HepG2 (cell line): ENCODE results near the gene VPS52. TPM values are rescaled to one million over a fixed set of nuclear protein-coding genes. Genes with fewer than 3 reads are reported as not detected.

Experiments used
- ATAC-seq: fragments of 200-7000 bp; cut with Tn5 transposase; 3 replicates; pipeline ENCODE4 v1.9.1; 2020; ENCODE audit warnings: mild to moderate bottlenecking, moderate library complexity
- BruUV-seq: library from RNA; stranded (reverse); fragments of 400-500 nt; replicated peaks from 2 replicates; lab custom pipeline; 2021; lab: Mats Ljungman, UMichigan
- CTCF ChIA-PET: fragments of 300-600 bp; formaldehyde crosslinking; extraction: SDS; loops from one replicate; lab custom pipeline; 2021; ENCODE audit warnings: low total read pairs, inconsistent platforms, low intra/inter-chr PET ratio; lab: Yijun Ruan, JAX
- POLR2A ChIA-PET: fragments of 350-600 bp; sonication (Branson Sonifier 250); formaldehyde crosslinking; loops from one replicate; lab custom pipeline; 2020; ENCODE audit warnings: antibody characterized with exemption, inconsistent platforms; lab: Yijun Ruan, JAX
- DNase-seq: peaks from one replicate; pipeline ENCODE4 v3.0.0-alpha.2; 2015; ENCODE audit warnings: low spot score
- FAIRE-seq: peaks from 3 replicates; lab custom pipeline; 2011; peaks lifted over from hg19 to GRCh38; lab: Jason Lieb, UNC
- H2AFZ ChIP-seq: one replicate; pipeline ENCODE4 v1.6.1; 2011; ENCODE audit warnings: low read length, inconsistent platforms
- H3K27ac ChIP-seq: fragments of 300-600 bp; 3 replicates; pipeline ENCODE4 v1.8.0; 2011; ENCODE audit warnings: mixed run types, mild to moderate bottlenecking, mixed read lengths, low read length, inconsistent platforms; ENCODE audit not compliant: insufficient read depth; ENCODE audit errors: extremely low read length
- H3K27me3 ChIP-seq, 2 experiments: fragments of 200-600 bp in 1 of 2; 2 replicates in 1 of 2; 3 replicates in 1 of 2; pipeline versions ENCODE4 v1.6.0 to v1.8.0; 2011; ENCODE audit warnings: low read length in 2 of 2, mild to moderate bottlenecking in 2 of 2, moderate library complexity in 2 of 2, inconsistent platforms in 1 of 2; ENCODE audit not compliant: insufficient read depth in 2 of 2, control insufficient read depth in 1 of 2
- H3K36me3 ChIP-seq, 2 experiments: fragments of 200-600 bp in 1 of 2; replicated peaks in 1 of 2; 2 replicates in 1 of 2; 3 replicates in 1 of 2; pipeline versions ENCODE4 v1.5.1 to v1.8.0; 2011; ENCODE audit warnings: low read length in 2 of 2, inconsistent platforms in 1 of 2; ENCODE audit not compliant: insufficient read depth in 2 of 2, control insufficient read depth in 1 of 2
- H3K4me1 ChIP-seq: 2 replicates; pipeline ENCODE4 v1.5.1; 2012; ENCODE audit warnings: low read length, inconsistent platforms; ENCODE audit not compliant: insufficient read depth
- H3K4me2 ChIP-seq: 2 replicates; pipeline ENCODE4 v1.6.0; 2011; ENCODE audit warnings: low read depth, low read length, inconsistent platforms
- H3K4me3 ChIP-seq, 3 experiments: fragments of 200-600 bp in 1 of 3; sonication (generic), shearing (Covaris generic) in 1 of 3; replicated peaks in 1 of 3; 2 replicates each; pipeline ENCODE4 v1.5.1; 2011 to 2016; ENCODE audit warnings: low read length in 3 of 3, inconsistent platforms in 2 of 3, low read depth in 2 of 3, mild to moderate bottlenecking in 2 of 3, control low read depth in 1 of 3, mixed read lengths in 1 of 3; ENCODE audit not compliant: insufficient read depth in 1 of 3
- H3K79me2 ChIP-seq: one replicate; pipeline ENCODE4 v1.6.1; 2011; ENCODE audit warnings: low read length, inconsistent platforms; ENCODE audit not compliant: insufficient read depth
- H3K9ac ChIP-seq: 2 replicates; pipeline ENCODE4 v1.6.0; 2011; ENCODE audit warnings: mild to moderate bottlenecking, low read depth, low read length, inconsistent platforms; ENCODE audit not compliant: insufficient read depth
- H3K9me3 ChIP-seq: 2 replicates; pipeline ENCODE4 v1.5.1; 2012; ENCODE audit warnings: mild to moderate bottlenecking, low read length
- H4K20me1 ChIP-seq: 2 replicates; pipeline ENCODE4 v1.6.0; 2011; ENCODE audit warnings: inconsistent platforms, mild to moderate bottlenecking, low read length, moderate library complexity; ENCODE audit not compliant: insufficient read depth
- CC2D1A ChIP-seq: sonication (generic); formaldehyde crosslinking; IDR thresholded peaks from 2 replicates; pipeline ENCODE4 v1.8.1; 2023; ENCODE audit warnings: mild to moderate bottlenecking, missing genetic modification reagents
- CREB3 ChIP-seq: sonication (generic); formaldehyde crosslinking; IDR thresholded peaks from 2 replicates; pipeline ENCODE4 v1.5.0; 2020; ENCODE audit warnings: missing genetic modification reagents
- CREBL2 ChIP-seq: sonication (generic); formaldehyde crosslinking; IDR thresholded peaks from 2 replicates; pipeline ENCODE4 v1.8.1; 2023; ENCODE audit warnings: missing genetic modification reagents, mild to moderate bottlenecking, borderline replicate concordance
- DZIP1 ChIP-seq: sonication (generic); formaldehyde crosslinking; IDR thresholded peaks from 2 replicates; pipeline ENCODE4 v1.5.0; 2020; ENCODE audit warnings: mild to moderate bottlenecking, missing genetic modification reagents
- FOXO4 ChIP-seq: sonication (generic); formaldehyde crosslinking; conservative IDR thresholded peaks from 2 replicates; pipeline ENCODE4 v1.8.1; 2023; ENCODE audit warnings: missing genetic modification reagents
- HMGXB4 ChIP-seq, 2 experiments: sonication (generic) in 1 of 2; formaldehyde crosslinking in 1 of 2; IDR thresholded peaks; 2 replicates each; pipeline versions ENCODE4 v1.4.0 to v1.6.1; 2018 to 2020; ENCODE audit warnings: missing genetic modification reagents in 2 of 2, borderline replicate concordance in 1 of 2, low read depth in 1 of 2, mild to moderate bottlenecking in 1 of 2, missing biosample characterization in 1 of 2
- HOXA3 ChIP-seq: sonication (generic); formaldehyde crosslinking; IDR thresholded peaks from 2 replicates; pipeline ENCODE4 v1.5.0; 2020; ENCODE audit warnings: missing genetic modification reagents
- PHF20 ChIP-seq: sonication (generic); formaldehyde crosslinking; IDR thresholded peaks from 2 replicates; pipeline ENCODE4 v1.5.0; 2020; ENCODE audit warnings: mild to moderate bottlenecking, missing genetic modification reagents
- PRDM4 ChIP-seq: sonication (generic); formaldehyde crosslinking; IDR thresholded peaks from 2 replicates; pipeline ENCODE4 v1.9.0; 2021; ENCODE audit warnings: missing genetic modification reagents, borderline replicate concordance
- ZFY ChIP-seq: sonication (generic); formaldehyde crosslinking; IDR thresholded peaks from 2 replicates; pipeline ENCODE4 v1.4.0; 2020; ENCODE audit warnings: missing genetic modification reagents
- ZNF256 ChIP-seq: sonication (generic); formaldehyde crosslinking; conservative IDR thresholded peaks from 2 replicates; pipeline ENCODE4 v1.4.0; 2020; ENCODE audit warnings: missing genetic modification reagents
- ZNF451 ChIP-seq: sonication (generic); formaldehyde crosslinking; IDR thresholded peaks from 2 replicates; pipeline ENCODE4 v1.5.0; 2020; ENCODE audit warnings: mild to moderate bottlenecking, missing genetic modification reagents
- ZNF761 ChIP-seq: sonication (generic); formaldehyde crosslinking; conservative IDR thresholded peaks from 2 replicates; pipeline ENCODE4 v1.4.0; 2020; ENCODE audit warnings: mild to moderate bottlenecking, missing genetic modification reagents
- ZSCAN21 ChIP-seq: sonication (generic); formaldehyde crosslinking; IDR thresholded peaks from 2 replicates; pipeline ENCODE4 v1.8.0; 2022; ENCODE audit warnings: mild to moderate bottlenecking, missing genetic modification reagents, moderate library complexity, borderline replicate concordance
- WGBS: methylation state at CpG from one replicate; pipeline ENCODE4 v1.1.6; 2017; ENCODE audit warnings: low lambda C conversion rate; 5-methylcytosine and 5-hydroxymethylcytosine counted together
- in situ Hi-C: cut with HindIII; loops from 2 replicates; pipeline ENCODE4 v1.10.0; 2017; ENCODE audit warnings: low pct_unique_long_range_greater_than_20kb; ENCODE audit not compliant: extremely low pct_ligation_motif_present
- intact Hi-C: fragments of 100-400 bp; cut with micrococcal nuclease; formaldehyde crosslinking; loops from one replicate; pipeline ENCODE4 v1.10.0; 2022; ENCODE audit not compliant: unreplicated experiment
- polyA plus RNA-seq, 8 experiments: library from polyadenylated mRNA; depleted of rRNA in 3 of 8; stranded (reverse) in 7 of 8; unstranded in 1 of 8; fragments of >200 nt; fragmentation: Illumina TruSeq in 4 of 8; extraction: Trizol in 4 of 8; gene quantifications; 2 replicates each; pipeline versions ENCODE4 v1.2.1 to v1.2.3, GENCODE V29; 2011 to 2016; ENCODE audit warnings: low read depth in 4 of 8, missing spikeins in 1 of 8, mixed read lengths in 1 of 8; ENCODE audit not compliant: insufficient read depth in 1 of 8
- total RNA-seq, 5 experiments: library from RNA; depleted of rRNA; stranded (reverse); fragments of >200 nt; fragmentation: Illumina TruSeq; extraction: Trizol; gene quantifications; 2 replicates each; pipeline ENCODE4 v1.2.3, GENCODE V29; 2016; ENCODE audit warnings: low read depth in 1 of 5

VPS52 gene
- total and polyA plus RNA-seq, 2 of the 13 experiments (the other 11 are each of a cell fraction or from before 2014, with no cell fraction given): 48.9 to 85.5 TPM

GRCh38 chr6:33217681-33218080, 54.0 kb downstream of the VPS52 start (continued):
- no peak for TF ChIP-seq DZIP1 (CRISPR knock-in tag)
- no peak for TF ChIP-seq HOXA3 (CRISPR knock-in tag)
- TF ChIP-seq PRDM4: no peak
- TF ChIP-seq CREB3: no peak
- TF ChIP-seq, all 625 proteins: peak for 0

GRCh38 chr6:33217246-33217645, 54.4 kb downstream of the VPS52 start:
- in situ Hi-C loops: no loop called here
- POLR2A ChIA-PET: no interaction called here
- TF ChIP-seq FOXO4 (CRISPR knock-in tag) (no peak), CC2D1A (CRISPR knock-in tag) (no peak), ZNF451 (no peak), ZNF761 (CRISPR knock-in tag) (no peak), ZSCAN21 (CRISPR knock-in tag) (no peak), HMGXB4 (CRISPR knock-in tag; IDR thresholded peaks at IDR 0.05; ENCODE audit: borderline replicate concordance in 1 of 2, low read depth in 1 of 2) (no peak), ZFY (CRISPR knock-in tag) (no peak), PHF20 (CRISPR knock-in tag) (no peak), ZNF256 (no peak), CREBL2 (CRISPR knock-in tag) (no peak)

More at GRCh38 chr6:33217246-33217645, 54.4 kb downstream of the VPS52 start:
- H3K4me3 ChIP-seq: no peak overlapping the region
- DNase-seq (no peak), FAIRE-seq (no peak), ATAC-seq (no peak)
- CTCF ChIA-PET: no interaction called here
- H3K9ac ChIP-seq: no peak overlapping the region
- no peaks in the 10 kb centered on the region for H4K20me1 ChIP-seq
- H3K9me3 ChIP-seq: no peaks in the 10 kb centered on the region
- H2AFZ ChIP-seq: no peak overlapping the region
- H3K4me2 ChIP-seq: no peak overlapping the region
- no peaks in the 10 kb centered on the region for H3K36me3 ChIP-seq
- H3K27me3 ChIP-seq: peaks cover 9 to 52% of the 10 kb centered on the region in 2 experiments; a peak in 4 of 5 replicates
- WGBS: 20% methylated on average over 6 of the region's 6 CpGs
- no TSS peak for BruUV-seq
- intact Hi-C loops: no loop called here
- H3K79me2 ChIP-seq: no peaks in the 10 kb centered on the region
- no peak overlapping the region for H3K27ac ChIP-seq
- H3K4me1 ChIP-seq: peaks cover 20% of the 10 kb centered on the region
